Epithelial cell of esophagus (primary cell): Measurements from ENCODE around the gene KREMEN2.

Experiments
- DNase-seq: peaks from one replicate; pipeline ENCODE4 v3.0.0; 2010; ENCODE audit warnings: low read depth
- H3K4me3 ChIP-seq: 2 replicates; pipeline ENCODE4 v1.5.1; 2011; ENCODE audit warnings: mild to moderate bottlenecking, low read length, control low read depth
- TF ChIP-seq, protein P1 (sequence below): IDR thresholded peaks from 2 replicates; pipeline ENCODE4 v1.5.1; 2011; ENCODE audit warnings: low read depth, mild to moderate bottlenecking, low read length, control low read depth, inconsistent platforms; ENCODE audit not compliant: insufficient read depth; ENCODE audit errors: missing control alignments

The KREMEN2 gene

DNA sequence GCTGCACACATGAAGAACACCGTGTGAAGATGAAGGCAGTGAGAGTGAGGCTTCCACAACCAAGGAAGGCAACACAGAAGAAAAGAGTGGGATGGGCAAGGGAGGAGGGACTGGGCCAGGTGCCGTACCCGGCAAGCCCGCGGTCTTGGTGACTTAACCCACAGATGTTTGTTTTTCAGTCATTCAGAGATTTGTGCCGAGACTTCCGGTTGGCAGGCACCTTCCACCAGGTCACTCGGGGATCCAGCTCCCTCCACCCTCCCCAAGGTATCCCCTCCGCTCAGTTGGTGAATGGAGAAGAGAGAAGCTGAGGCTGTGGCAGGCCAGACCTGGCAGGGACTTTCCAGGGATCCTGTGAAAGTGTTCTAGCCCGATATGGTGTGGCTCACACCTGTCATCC, 4.9 kb upstream of the KREMEN2 start:
- no peak for DNase-seq
- H3K4me3 ChIP-seq = no peak overlapping the region
- TF ChIP-seq, protein P1, sequence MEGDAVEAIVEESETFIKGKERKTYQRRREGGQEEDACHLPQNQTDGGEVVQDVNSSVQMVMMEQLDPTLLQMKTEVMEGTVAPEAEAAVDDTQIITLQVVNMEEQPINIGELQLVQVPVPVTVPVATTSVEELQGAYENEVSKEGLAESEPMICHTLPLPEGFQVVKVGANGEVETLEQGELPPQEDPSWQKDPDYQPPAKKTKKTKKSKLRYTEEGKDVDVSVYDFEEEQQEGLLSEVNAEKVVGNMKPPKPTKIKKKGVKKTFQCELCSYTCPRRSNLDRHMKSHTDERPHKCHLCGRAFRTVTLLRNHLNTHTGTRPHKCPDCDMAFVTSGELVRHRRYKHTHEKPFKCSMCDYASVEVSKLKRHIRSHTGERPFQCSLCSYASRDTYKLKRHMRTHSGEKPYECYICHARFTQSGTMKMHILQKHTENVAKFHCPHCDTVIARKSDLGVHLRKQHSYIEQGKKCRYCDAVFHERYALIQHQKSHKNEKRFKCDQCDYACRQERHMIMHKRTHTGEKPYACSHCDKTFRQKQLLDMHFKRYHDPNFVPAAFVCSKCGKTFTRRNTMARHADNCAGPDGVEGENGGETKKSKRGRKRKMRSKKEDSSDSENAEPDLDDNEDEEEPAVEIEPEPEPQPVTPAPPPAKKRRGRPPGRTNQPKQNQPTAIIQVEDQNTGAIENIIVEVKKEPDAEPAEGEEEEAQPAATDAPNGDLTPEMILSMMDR = no peak

DNA sequence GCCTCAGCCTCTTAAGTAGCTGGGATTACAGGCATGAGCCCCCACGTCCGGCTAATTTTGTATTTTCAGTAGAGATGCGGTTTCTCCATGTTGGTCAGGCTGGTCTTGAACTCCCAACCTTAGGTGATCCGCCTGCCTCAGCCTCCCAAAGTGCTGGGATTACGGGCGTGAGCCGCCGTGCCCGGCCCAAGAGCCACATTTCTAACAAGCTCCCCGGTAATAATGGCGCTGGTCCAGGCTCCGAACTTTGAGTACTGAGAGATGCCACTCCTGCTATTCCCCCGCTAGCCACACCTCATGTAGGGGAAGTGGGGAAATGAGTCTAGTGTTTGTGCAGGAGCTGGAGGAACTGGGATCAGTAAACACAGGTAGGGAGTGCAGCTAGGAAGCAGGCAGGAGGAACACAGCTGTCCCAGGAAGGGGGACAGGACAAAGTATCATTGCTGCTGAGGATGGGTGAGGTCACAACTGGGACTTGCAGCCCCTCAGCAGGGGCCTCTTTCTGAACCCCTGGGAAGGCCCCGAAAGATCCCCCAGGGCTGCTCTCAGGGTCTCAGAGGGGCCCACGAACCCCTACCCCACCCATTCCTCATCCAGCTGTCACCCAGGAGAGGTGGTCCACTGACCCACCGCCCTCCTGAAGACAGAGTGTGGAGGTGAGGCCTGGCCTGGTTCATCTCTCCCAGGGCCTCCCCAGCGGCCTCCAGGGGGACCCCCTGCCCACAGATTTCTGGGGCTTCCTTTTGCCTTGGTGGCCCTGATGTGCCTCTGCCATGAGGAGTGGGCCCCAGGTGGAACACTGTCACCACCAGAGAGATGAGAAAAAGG, 3.7 kb upstream of the KREMEN2 start:
- no peak for DNase-seq
- no peak overlapping the region for H3K4me3 ChIP-seq
- TF ChIP-seq, protein P1 = no peak

DNA sequence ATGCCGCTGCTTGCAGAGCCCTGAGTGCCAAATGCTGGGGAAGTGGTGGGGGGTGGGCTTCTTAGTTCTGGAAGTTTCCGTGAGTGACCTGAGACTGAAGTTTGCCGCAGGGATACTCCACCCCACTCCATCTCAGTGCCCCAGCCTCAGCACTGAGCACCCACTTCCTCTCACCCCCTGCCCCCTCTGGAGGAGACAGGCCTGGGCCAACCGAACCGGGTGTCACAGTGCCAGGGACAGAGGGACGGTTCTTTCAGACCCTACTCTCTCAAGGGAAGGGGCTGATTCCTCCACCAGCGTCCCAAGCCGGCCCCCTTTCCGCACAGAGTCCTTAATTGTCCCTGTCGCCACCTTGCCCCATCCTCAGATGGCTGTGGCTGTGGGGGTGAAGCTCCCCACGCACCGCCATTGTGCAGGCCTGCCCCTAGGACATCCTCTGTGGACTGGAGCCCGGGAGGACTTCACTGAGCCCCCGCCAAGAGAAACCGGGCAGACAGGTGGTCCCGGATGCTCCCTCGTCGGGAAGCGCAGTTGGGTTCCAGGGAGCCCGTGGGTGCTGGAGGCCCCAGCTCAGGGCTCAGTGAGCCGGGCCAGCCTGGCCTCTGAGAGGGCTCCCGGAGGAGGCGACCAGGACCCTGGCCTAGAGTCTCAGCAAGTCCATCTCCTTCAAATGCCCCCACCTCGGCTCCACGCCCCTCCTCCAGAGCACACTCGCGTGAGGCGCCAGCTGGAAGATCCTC, 1.6 kb upstream of the KREMEN2 start:
- no peak overlapping the region for H3K4me3 ChIP-seq
- no peak for DNase-seq
- TF ChIP-seq, protein P1 = no peak

DNA sequence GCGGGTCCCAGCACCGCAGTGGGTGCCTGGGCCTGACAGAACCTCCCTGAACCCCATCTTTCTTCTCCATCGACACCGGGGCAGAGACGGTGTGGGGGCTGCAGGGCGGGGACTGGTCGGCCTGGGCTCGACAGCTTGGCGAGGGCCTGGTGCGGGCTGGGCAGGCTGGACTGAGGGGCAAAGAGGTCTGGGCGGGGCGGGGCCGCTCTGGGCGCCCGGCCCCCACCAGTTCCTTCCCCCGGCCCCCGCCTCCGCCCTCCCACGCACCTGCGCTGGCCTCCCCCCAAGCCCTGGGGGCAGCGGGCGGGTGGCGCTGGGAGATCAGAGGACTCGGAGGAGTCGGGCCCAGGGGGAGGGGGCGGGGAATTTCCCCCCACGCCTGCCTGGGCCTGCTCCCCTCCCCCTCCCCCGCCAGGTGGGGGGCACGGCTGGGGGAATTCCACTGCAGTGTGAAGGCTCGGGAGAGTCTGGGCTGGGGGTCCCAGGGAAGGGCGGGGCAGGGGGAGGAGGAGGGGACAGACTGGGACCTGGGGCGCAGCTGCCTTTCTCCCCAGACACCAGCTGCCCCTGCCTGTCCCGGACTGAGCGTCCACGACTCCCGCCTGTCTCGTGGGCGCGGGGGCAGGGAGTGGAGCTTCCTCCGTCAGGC, 877 bp upstream of the KREMEN2 start:
- DNase-seq = no peak
- peak overlapping the region; percentile 44 for H3K4me3 ChIP-seq
- TF ChIP-seq, protein P1 = no peak

DNA sequence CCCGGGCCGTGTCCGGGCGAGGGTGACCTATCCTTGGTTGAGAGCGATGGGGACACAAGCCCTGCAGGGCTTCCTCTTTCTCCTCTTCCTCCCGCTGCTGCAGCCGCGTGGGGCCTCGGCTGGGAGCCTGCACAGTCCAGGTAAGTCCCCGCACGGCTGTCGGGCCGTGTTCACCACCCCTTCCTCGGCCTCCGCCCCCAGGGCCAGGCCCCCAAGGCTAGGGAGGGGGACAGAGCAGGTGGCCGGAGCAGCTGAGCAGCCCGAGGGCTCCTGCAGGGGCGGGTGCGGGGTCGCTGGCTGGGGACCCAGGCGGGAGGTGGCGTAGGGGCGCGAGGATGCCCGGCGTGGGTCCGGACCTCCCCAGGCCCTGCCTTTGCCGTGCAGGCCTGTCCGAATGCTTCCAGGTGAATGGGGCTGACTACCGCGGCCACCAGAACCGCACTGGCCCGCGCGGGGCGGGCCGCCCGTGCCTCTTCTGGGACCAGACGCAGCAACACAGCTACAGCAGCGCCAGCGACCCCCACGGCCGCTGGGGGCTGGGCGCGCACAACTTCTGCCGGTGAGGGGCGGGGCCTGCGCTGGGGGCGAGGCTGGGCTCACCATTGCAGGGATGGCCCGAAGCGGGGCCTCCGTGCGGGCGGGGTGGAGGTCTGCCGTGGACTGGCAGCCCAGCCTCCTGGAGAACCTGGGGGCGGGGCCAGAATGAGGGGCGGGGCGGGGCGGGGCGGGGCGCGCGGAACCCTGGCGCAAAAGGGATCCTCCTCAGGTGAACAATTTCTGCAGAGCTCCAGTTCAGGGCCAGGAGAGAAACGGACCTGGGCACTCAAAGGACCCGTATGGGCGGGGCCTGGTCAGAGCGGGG, 631 bp downstream of the KREMEN2 start:
- peak overlapping the region; percentile 44 for H3K4me3 ChIP-seq
- TF ChIP-seq, protein P1 = no peak
- DNase-seq = peak; percentile 81

DNA sequence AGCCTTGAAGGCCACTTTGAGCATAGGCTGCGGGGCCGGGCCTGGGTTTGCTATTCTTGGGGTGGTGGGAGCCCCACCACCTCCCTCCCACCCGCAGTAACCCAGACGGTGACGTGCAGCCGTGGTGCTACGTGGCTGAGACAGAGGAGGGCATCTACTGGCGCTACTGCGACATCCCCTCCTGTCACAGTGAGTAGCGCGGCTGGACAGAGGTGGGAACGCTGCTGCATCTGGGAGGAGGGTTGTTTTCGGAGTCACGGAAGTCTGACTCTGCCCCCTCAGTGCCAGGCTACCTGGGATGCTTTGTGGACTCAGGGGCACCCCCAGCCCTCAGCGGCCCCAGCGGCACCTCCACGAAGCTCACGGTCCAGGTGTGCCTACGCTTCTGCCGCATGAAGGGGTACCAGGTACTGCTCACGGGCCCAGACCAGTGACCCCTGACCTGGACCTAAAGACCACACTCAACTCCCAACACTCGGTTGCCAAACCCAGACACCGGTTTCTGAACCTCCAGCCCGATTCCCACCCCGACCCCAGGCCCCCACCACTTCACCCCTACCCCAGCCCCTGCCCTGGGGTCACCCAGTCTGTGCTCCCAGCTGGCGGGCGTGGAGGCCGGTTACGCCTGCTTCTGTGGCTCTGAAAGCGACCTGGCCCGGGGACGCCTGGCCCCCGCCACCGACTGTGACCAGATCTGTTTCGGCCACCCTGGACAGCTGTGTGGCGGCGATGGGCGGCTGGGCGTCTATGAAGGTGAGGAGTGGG, 2.1 kb downstream of the KREMEN2 start:
- TF ChIP-seq, protein P1 = no peak
- no peak overlapping the region for H3K4me3 ChIP-seq

More for the DNA sequence above, 2.1 kb downstream of the KREMEN2 start:
- DNase-seq = no peak
